ENCODE measurements around the gene TMEM128. TPM values are rescaled to one million over a fixed set of nuclear protein-coding genes. Genes with fewer than 3 reads are reported as not detected.
"Not testable (repeated sequence)": the region's sequence is repeated elsewhere in the genome, so short reads cannot be mapped to it uniquely, and the experiment has no call there.

TMEM128 gene
- total RNA-seq, 1 experiment from 2014 or later, result 16.6 TPM

DNA sequence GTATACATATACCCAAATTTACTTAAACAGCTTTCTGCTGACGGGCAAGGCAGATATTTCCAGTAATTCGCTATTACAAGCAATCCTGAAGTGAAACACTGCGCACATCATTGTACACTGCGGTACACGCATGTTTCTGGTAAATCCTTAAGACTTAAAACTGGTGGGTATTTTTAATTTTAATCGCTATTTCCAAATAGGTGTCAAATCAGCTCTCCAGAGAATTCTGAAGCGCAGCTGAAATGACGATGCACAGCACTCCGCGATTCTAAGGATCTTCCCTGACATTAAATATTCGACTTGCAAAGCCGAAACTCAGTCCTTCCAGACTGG lies 361 bp downstream of the TMEM128 start:
- Histone ChIP-seq H3K27ac (ENCODE audit: low read depth, low read length, poor library complexity, severe bottlenecking) (peak overlapping the region; percentile 92), H3K9me3 (ENCODE audit: low read depth, low read length, poor library complexity, severe bottlenecking) (no peaks in the 10 kb centered on the region), H3K36me3 (ENCODE audit: insufficient read depth, low read length, poor library complexity, severe bottlenecking) (peaks cover 16% of the 10 kb centered on the region), H3K4me1 (ENCODE audit: insufficient read depth, low read length, poor library complexity, severe bottlenecking) (peaks cover 4% of the 10 kb centered on the region), H3K27me3 (replicated peaks; ENCODE audit: insufficient read depth, low read depth, low read length, poor library complexity) (no peaks in the 10 kb centered on the region), H3K4me3 (ENCODE audit: low read depth, low read length, poor library complexity, severe bottlenecking) (peak overlapping the region; percentile 87)
- no peak for TF ChIP-seq CTCF (conservative IDR thresholded peaks at IDR 0.05; ENCODE audit: low read depth, low read length)
- no peak for TF ChIP-seq EZH2 (IDR thresholded peaks at IDR 0.05; ENCODE audit: borderline replicate concordance, low read depth, low read length, poor library complexity, severe bottlenecking)
- intact Hi-C loops (cut with micrococcal nuclease; ENCODE audit: unreplicated experiment), result no loop called here
- POLR2A ChIA-PET (ENCODE audit: low non-redundant PET), result no interaction called here
- TSS peak; percentile 74 for BruUV-seq (replicated peaks)
- DNase-seq (ENCODE audit: low spot score), result no peak
- CTCF ChIA-PET, result no interaction called here

GRCh38 chr4:4245172-4245571 lies 2.9 kb downstream of the TMEM128 start:
- Histone ChIP-seq H3K27ac (ENCODE audit: low read depth, low read length, poor library complexity, severe bottlenecking) (no peak overlapping the region), H3K9me3 (ENCODE audit: low read depth, low read length, poor library complexity, severe bottlenecking) (no peaks in the 10 kb centered on the region), H3K27me3 (replicated peaks; ENCODE audit: insufficient read depth, low read depth, low read length, poor library complexity) (no peaks in the 10 kb centered on the region), H3K4me3 (ENCODE audit: low read depth, low read length, poor library complexity, severe bottlenecking) (no peak overlapping the region), H3K4me1 (ENCODE audit: insufficient read depth, low read length, poor library complexity, severe bottlenecking) (peaks cover 4% of the 10 kb centered on the region), H3K36me3 (ENCODE audit: insufficient read depth, low read length, poor library complexity, severe bottlenecking) (peaks cover 25% of the 10 kb centered on the region)
- no peak for DNase-seq (ENCODE audit: low spot score)
- intact Hi-C loops (cut with micrococcal nuclease; ENCODE audit: unreplicated experiment), result no loop called here
- ChIA-PET CTCF (no interaction called here), POLR2A (ENCODE audit: low non-redundant PET) (no interaction called here)
- TF ChIP-seq CTCF (conservative IDR thresholded peaks at IDR 0.05; ENCODE audit: low read depth, low read length) (no peak), EZH2 (IDR thresholded peaks at IDR 0.05; ENCODE audit: borderline replicate concordance, low read depth, low read length, poor library complexity, severe bottlenecking) (no peak)
- BruUV-seq (replicated peaks), result no TSS peak

DNA sequence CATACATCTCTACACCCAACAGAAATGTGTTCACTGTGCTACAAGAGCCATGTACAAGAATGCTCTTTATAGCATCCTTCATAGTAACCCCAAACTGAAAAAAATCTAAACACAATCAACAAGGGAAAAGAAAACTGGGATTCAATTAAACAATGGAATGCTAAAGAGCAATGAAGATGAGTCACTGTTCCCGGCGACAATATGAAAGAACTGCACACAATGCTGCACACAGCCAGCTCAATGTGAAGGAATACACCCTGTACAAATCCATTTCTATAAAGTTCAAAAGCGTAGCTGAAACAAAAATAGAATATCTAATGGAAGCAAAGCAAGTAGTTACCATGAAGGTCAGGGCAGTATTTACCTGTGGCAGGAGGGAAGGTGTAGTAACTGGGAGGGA lies 8.5 kb downstream of the TMEM128 start:
- CTCF ChIA-PET; H3K4me3 ChIP-seq (ENCODE audit: low read depth, low read length, poor library complexity, severe bottlenecking); DNase-seq (ENCODE audit: low spot score); H3K27ac ChIP-seq (ENCODE audit: low read depth, low read length, poor library complexity, severe bottlenecking); H3K27me3 ChIP-seq (replicated peaks; ENCODE audit: insufficient read depth, low read depth, low read length, poor library complexity); POLR2A ChIA-PET (ENCODE audit: low non-redundant PET); intact Hi-C loops (cut with micrococcal nuclease; ENCODE audit: unreplicated experiment); H3K9me3 ChIP-seq (ENCODE audit: low read depth, low read length, poor library complexity, severe bottlenecking); BruUV-seq (replicated peaks); H3K4me1 ChIP-seq (ENCODE audit: insufficient read depth, low read length, poor library complexity, severe bottlenecking): not testable (repeated sequence)
- peaks cover 30% of the 10 kb centered on the region for H3K36me3 ChIP-seq (ENCODE audit: insufficient read depth, low read length, poor library complexity, severe bottlenecking)

DNA sequence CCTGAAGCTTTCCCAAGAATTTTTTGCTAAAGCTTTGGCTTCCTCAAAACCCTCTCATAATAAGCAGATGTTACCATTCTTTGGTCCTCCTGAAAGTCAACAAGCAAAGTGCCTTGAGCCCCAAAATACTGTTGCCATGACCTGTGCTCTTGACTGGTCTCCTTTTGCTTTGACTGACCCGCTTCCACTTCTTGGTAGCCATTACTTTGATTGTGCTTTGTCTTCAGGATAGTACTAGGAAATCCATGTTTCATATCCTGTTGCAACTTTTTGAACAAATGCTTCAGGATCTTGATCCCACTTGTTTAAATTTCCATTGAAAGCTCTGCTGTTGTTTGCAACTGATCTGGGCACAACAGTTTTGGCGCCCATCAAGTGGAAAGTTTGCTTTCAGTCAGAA lies 14.4 kb downstream of the TMEM128 start:
- no TSS peak for BruUV-seq (replicated peaks)
- CTCF ChIA-PET, result no interaction called here
- DNase-seq (ENCODE audit: low spot score), result no peak
- intact Hi-C loops (cut with micrococcal nuclease; ENCODE audit: unreplicated experiment), result no loop called here
- Histone ChIP-seq H3K27me3 (replicated peaks; ENCODE audit: insufficient read depth, low read depth, low read length, poor library complexity) (peaks cover 14% of the 10 kb centered on the region), H3K27ac (ENCODE audit: low read depth, low read length, poor library complexity, severe bottlenecking) (no peak overlapping the region), H3K9me3 (ENCODE audit: low read depth, low read length, poor library complexity, severe bottlenecking) (peaks cover 3% of the 10 kb centered on the region), H3K4me3 (ENCODE audit: low read depth, low read length, poor library complexity, severe bottlenecking) (no peak overlapping the region), H3K4me1 (ENCODE audit: insufficient read depth, low read length, poor library complexity, severe bottlenecking) (no peaks in the 10 kb centered on the region), H3K36me3 (ENCODE audit: insufficient read depth, low read length, poor library complexity, severe bottlenecking) (peaks cover 8% of the 10 kb centered on the region)
- TF ChIP-seq CTCF (conservative IDR thresholded peaks at IDR 0.05; ENCODE audit: low read depth, low read length) (no peak), EZH2 (IDR thresholded peaks at IDR 0.05; ENCODE audit: borderline replicate concordance, low read depth, low read length, poor library complexity, severe bottlenecking) (no peak)
- POLR2A ChIA-PET (ENCODE audit: low non-redundant PET), result no interaction called here
